Neural progenitor cell (in vitro differentiated cells): ENCODE data around the gene ACTR6.

Experiments used
- CTCF ChIP-seq: fragments of 200-600 bp; sonication (generic); IDR thresholded peaks from 2 replicates; pipeline ENCODE4 v1.5.1; 2017; ENCODE audit warnings: antibody characterized with exemption, mild to moderate bottlenecking
- EZH2 ChIP-seq: fragments of 200-600 bp; sonication (generic); IDR thresholded peaks from 2 replicates; pipeline ENCODE4 v1.6.1; 2017; ENCODE audit warnings: antibody characterized with exemption, mild to moderate bottlenecking, moderate library complexity

GRCh38 chr12:100229036-100229635 is 28.5 kb downstream of the ACTR6 start:
- TF ChIP-seq CTCF (no peak), EZH2 (no peak)
